Skeletal muscle tissue (tissue), 4 donors: ENCODE measurements around the gene ROBO4. TPM values are rescaled to one million over a fixed set of nuclear protein-coding genes. Genes with fewer than 3 reads are reported as not detected.

Experiments used
- H3K27ac ChIP-seq: one replicate; pipeline ENCODE4 v1.7.0; 2013; ENCODE audit warnings: mild to moderate bottlenecking, low read depth, low read length, inconsistent platforms
- H3K27me3 ChIP-seq, 3 donors: one replicate each; pipeline ENCODE4 v1.7.0; 2013; ENCODE audit warnings: low read length in 3 of 3; ENCODE audit not compliant: control insufficient read depth in 3 of 3, insufficient read depth in 3 of 3
- H3K36me3 ChIP-seq, 3 donors: one replicate each; pipeline ENCODE4 v1.7.0; 2013; ENCODE audit warnings: low read length in 3 of 3; ENCODE audit not compliant: control insufficient read depth in 3 of 3, insufficient read depth in 3 of 3
- H3K4me1 ChIP-seq, 3 donors: one replicate each; pipeline ENCODE4 v1.7.0; 2013; ENCODE audit warnings: low read length in 3 of 3, mild to moderate bottlenecking in 3 of 3; ENCODE audit not compliant: control insufficient read depth in 3 of 3, insufficient read depth in 3 of 3
- H3K4me3 ChIP-seq, 3 donors: one replicate each; pipeline ENCODE4 v1.7.0; 2013; ENCODE audit warnings: low read length in 3 of 3
- H3K9ac ChIP-seq, 3 donors: one replicate each; pipeline ENCODE4 v1.7.0; 2013; ENCODE audit warnings: low read length in 3 of 3, mild to moderate bottlenecking in 3 of 3, moderate library complexity in 2 of 3, low read depth in 1 of 3
- H3K9me3 ChIP-seq, 3 donors: one replicate each; pipeline ENCODE4 v1.7.0; 2013; ENCODE audit warnings: low read length in 3 of 3; ENCODE audit not compliant: control insufficient read depth in 3 of 3
- total RNA-seq: library from RNA; depleted of rRNA; stranded (reverse); fragments of >200 nt; gene quantifications from one replicate; pipeline ENCODE4 v1.2.3, GENCODE V29; 2014
- donor health status: Osteomylitis.

The ROBO4 gene
- total RNA-seq, 1 donor from 2014 or later: 14.1 TPM

DNA sequence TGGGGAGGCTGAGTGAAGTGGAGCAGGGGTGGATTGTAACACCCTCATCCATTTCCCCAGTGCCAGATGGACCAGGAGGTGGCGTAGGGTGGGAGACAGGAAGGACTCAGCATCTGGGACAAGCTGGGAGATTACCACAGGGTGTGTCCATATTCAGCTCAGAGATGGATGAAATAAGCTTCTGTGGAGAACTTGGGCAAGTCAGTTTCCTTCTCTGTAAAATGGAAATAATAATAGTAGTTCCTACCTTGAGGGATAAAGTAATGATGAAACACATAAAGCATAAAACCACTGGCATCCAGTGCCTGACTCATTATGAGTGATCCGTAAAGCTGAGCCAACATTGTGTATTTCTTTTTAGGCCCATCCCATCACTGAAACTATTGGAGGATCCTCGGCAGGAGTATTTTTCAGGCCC is 607 bp upstream of the ROBO4 start:
- Histone ChIP-seq H3K9me3 (no peaks in the 10 kb centered on the region), H3K4me1 (peaks cover 44 to 48% (median 46%) of the 10 kb centered on the region in 3 donors), H3K9ac (peak overlapping the region; percentile 13 to 61 (median 23)), H3K27me3 (peaks cover 0 to 4% (median 3%) of the 10 kb centered on the region in 3 donors), H3K27ac (peak overlapping the region; percentile 83), H3K36me3 (peaks cover 0 to 5% (median 0%) of the 10 kb centered on the region in 3 donors), H3K4me3 (no peak overlapping the region)

DNA sequence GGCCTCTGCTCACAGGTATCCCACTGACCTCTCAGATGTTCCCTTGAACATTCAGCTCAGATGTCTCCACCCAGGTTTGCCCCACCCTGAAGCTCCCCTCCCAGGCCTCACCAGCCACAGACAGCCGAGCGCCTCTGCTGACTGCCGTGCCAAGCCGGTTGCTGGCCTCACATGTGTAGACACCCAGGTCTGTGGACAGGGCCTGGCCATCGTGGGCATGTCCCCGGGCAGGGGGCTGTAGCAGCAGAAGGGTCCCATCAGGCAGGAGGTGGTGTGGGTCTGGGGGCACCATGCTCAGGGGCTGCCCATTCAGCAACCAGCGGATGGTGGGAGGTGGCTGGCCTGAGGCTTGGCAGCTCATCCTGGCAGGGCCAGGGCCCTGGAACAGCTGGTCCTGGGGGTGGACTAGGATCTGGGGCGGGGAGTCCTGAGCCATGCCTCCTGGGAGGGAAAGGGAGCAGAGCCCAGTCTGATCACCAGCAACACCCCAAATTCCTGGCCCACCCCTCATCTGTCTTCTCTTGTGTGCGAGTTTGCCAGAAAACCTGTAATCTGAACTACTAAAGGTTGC is 759 bp downstream of the ROBO4 start:
- Histone ChIP-seq H3K9me3 (no peaks in the 10 kb centered on the region), H3K27ac (peak overlapping the region; percentile 83), H3K36me3 (peaks cover 0 to 5% (median 0%) of the 10 kb centered on the region in 3 donors), H3K4me3 (peak overlapping the region; percentile 58 to 66 (median 66)), H3K4me1 (peaks cover 58 to 60% (median 59%) of the 10 kb centered on the region in 3 donors), H3K27me3 (peaks cover 0 to 4% (median 3%) of the 10 kb centered on the region in 3 donors), H3K9ac (peak overlapping the region; percentile 53 to 69 (median 65))

DNA sequence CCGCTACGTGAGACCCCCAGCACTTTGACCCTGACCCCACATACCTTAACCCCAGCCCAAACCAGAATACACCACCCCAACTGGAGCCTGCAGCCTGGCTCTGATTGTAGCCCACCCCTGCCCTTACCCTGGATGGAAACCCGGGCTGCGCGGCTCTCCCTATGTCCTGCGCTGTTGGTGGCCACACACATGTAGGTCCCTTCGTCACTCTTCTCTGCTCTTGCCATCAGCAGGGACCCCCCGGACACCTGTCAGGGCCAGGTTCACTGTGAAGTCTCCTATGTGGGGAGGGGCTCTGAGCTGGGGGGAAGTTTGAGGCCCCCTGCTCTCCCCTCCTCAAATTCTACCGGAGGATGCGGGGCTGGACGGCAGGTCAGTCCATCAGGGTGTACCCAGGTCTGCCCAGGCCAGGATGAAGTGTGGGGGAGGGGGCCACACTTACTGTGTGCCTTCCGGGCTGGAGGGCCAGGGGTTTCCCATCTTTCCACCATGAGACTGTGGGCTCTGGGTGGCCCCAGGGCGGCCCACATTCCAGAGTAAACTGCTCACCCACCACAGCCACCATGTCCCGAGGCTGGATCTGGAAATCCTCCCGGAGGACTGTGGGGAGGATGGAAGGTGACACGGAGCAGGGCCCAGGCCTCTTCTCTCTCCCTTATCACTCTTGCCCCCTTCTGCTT is 1.5 kb downstream of the ROBO4 start:
- H3K27ac ChIP-seq: peak overlapping the region; percentile 83
- peaks cover 65 to 66% (median 65%) of the 10 kb centered on the region in 3 donors for H3K4me1 ChIP-seq
- no peaks in the 10 kb centered on the region for H3K9me3 ChIP-seq
- peaks cover 0 to 5% (median 0%) of the 10 kb centered on the region in 3 donors for H3K36me3 ChIP-seq
- H3K27me3 ChIP-seq: peaks cover 0 to 4% (median 0%) of the 10 kb centered on the region in 3 donors
- peak overlapping the region; percentile 53 to 69 (median 55) for H3K9ac ChIP-seq
- H3K4me3 ChIP-seq: peak overlapping the region; percentile 36 to 66 (median 51)

DNA sequence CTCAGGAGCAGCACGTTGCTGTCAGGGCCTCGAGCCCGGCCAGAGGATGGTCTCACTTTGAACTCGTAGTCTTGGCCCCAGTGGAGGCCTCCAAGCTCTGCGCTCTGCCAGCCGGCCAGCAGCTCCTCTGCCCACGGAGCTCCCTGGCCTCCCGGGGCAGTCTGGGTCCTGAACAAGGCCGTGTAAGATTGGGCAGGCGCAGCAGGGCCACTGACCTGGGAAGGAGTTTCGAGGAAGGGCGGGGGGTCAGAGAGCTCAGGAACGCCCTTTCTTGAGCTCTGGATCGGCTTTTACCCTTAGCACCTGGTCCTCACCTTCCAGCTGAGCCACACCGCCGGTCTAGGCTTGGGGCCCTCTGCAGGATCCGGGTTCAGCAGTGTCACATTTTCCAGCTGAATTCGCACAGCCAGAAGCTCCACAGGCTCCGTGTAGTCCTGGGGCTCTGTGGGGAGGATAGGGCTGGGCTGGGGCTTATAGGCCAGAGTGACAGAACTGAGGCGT is 2.1 kb downstream of the ROBO4 start:
- H3K4me3 ChIP-seq: peak overlapping the region in 2 of 3 donors; percentile 51 to 66
- peaks cover 64 to 72% (median 69%) of the 10 kb centered on the region in 3 donors for H3K4me1 ChIP-seq
- peak overlapping the region; percentile 29 to 69 (median 55) for H3K9ac ChIP-seq
- no peak overlapping the region for H3K27ac ChIP-seq
- H3K36me3 ChIP-seq: peaks cover 0 to 5% (median 0%) of the 10 kb centered on the region in 3 donors
- H3K27me3 ChIP-seq: peaks cover 0 to 2% (median 0%) of the 10 kb centered on the region in 3 donors
- H3K9me3 ChIP-seq: no peaks in the 10 kb centered on the region

DNA sequence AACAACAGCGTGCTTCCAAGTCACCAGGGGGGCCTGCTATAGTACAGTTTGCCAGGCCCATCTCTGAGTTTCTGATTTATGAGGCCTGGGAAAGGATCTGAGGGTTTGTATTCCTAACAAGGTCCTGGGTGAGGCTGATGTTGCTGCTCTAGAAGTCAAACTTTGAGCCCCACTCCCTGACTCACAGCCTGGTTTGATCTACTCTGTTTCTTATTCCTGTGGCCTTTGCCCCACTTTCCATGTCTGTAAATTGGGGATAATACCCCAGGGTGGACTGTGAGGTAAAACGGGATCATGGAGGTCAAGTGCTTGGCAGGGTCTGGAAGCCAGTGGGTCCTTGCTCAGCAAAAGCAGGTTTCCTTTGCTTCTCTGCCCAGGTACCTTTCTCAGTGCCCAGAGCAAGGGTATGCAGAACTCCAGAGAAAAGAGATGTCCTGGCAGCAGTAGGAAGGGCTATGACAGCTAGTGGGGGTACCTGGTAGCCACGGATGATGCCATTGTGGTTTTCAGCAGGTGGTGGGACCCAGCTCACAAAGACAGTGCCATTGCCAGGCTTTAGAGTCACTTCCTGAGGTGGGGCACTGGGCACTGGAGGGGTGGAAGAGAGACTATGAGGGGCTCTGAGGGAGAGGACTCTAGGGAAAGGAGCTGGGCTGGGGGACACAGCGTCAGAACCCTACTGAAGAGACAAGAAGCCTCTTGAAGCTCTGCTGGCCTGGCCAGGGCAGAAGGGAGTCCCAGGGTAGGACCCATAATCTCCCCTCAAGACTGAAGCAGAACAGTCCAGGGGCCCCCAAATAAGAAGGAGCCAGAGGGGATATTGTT is 2.8 kb downstream of the ROBO4 start:
- peaks cover 63 to 66% (median 66%) of the 10 kb centered on the region in 3 donors for H3K4me1 ChIP-seq
- peak overlapping the region in 1 of 3 donors; percentile 69 for H3K9ac ChIP-seq
- no peaks in the 10 kb centered on the region for H3K27me3 ChIP-seq
- H3K4me3 ChIP-seq: no peak overlapping the region
- H3K36me3 ChIP-seq: peaks cover 0 to 5% (median 0%) of the 10 kb centered on the region in 3 donors
- no peak overlapping the region for H3K27ac ChIP-seq
- H3K9me3 ChIP-seq: no peaks in the 10 kb centered on the region

DNA sequence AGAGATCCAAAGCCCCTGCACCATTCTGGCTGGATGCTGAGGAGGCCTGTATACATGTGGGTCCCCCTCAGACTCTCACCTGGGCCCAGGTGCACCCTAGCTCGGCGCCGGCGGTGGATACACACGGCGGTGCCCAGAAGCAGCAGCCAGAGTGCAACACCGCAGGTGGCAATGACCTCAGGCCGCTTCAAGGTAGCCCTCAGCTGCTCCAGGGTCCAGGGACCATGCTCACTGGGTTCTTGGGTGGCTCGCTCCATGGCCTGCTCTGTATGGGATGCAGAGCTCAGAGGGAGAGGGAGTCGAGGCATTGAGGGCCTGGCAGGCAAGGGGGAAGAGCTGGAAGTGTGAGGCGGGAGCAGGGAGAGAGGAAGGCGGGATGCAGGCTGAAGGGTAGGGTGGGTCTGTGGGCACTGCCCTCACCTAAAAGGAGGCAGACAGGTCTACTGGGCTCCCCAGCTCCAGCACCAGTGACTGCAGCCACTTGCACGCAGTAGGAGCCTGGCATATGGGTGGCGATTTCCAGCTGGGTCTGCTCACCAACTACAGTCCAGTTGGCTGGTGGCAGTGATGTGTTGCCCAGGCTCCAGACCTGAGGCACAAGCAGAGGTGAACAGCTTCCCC is 3.8 kb downstream of the ROBO4 start:
- peak overlapping the region in 1 of 3 donors; percentile 25 for H3K9ac ChIP-seq
- peaks cover 0 to 5% (median 0%) of the 10 kb centered on the region in 3 donors for H3K36me3 ChIP-seq
- H3K27ac ChIP-seq: no peak overlapping the region
- no peaks in the 10 kb centered on the region for H3K27me3 ChIP-seq
- H3K4me1 ChIP-seq: peaks cover 61 to 67% (median 67%) of the 10 kb centered on the region in 3 donors
- H3K4me3 ChIP-seq: no peak overlapping the region
- H3K9me3 ChIP-seq: no peaks in the 10 kb centered on the region

DNA sequence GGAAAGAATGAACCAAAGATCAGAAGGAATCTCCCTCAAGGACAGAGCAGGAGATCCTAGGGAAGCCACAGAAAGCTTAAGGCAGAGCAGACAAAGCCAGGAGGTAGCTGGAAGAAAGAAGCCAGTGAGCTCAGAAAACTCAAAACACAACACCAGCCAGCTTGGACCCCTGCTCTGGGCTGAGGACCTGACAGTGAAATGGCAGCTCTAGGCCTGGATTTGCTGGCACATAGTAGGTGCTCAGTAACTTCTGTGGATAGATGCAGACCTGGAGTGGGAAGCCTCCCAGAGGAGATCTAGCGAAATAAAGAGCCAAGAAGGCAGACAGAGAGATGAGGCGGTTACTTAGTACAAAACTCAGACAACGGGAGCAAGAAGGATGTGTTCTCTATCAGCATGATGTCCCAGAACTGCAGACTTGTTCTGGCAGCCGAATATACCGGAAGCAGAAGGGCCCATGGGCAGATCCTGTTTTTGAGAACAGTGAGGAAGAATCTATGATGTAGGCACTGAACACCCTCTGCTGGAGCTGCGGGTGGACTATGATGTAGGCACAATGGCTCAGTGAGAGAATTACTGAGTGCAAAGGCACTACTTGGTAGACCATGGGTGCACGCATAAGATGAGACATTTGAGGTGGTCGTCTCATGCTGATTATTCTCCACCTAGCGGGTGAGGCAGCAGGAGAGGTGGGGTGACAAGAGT is 4.8 kb downstream of the ROBO4 start:
- no peak overlapping the region for H3K4me3 ChIP-seq
- H3K4me1 ChIP-seq: peaks cover 61 to 64% (median 63%) of the 10 kb centered on the region in 3 donors
- peak overlapping the region; percentile 5 for H3K27ac ChIP-seq
- H3K9me3 ChIP-seq: no peaks in the 10 kb centered on the region
- peaks cover 0 to 5% (median 0%) of the 10 kb centered on the region in 3 donors for H3K36me3 ChIP-seq
- no peak overlapping the region for H3K9ac ChIP-seq
- no peaks in the 10 kb centered on the region for H3K27me3 ChIP-seq

DNA sequence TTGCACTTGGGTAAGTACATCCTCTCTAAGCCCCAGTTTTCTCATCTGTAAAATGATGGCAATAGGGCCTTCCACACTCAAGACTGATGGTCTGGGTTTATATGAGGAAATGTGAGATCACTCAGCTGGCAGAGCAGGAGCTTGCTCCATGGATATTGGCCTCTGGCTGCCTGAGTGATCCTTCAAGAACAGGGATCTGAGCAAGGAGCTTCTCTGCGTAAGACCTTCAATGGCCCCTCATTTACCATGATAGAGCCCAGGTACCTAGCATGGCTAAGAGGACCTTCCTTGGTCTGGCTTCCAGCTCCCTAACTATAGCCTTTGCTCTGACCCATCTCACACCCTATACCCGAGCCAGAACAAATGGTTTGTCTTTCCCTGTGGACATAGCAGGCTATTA is 5.5 kb downstream of the ROBO4 start:
- Histone ChIP-seq H3K27me3 (no peaks in the 10 kb centered on the region), H3K4me3 (no peak overlapping the region), H3K9ac (no peak overlapping the region), H3K9me3 (no peaks in the 10 kb centered on the region), H3K27ac (peak overlapping the region; percentile 7), H3K4me1 (peaks cover 57 to 59% (median 59%) of the 10 kb centered on the region in 3 donors), H3K36me3 (peaks cover 0 to 5% (median 0%) of the 10 kb centered on the region in 3 donors)
